NT2/D1 (cell line): ENCODE results near the gene PCOLCE2.

Source experiments
- SUZ12 ChIP-seq: IDR thresholded peaks from 2 replicates; pipeline ENCODE4 v1.6.1; 2011; ENCODE audit not compliant: insufficient read length, insufficient read depth; ENCODE audit errors: extremely low read depth
- YY1 ChIP-seq: IDR thresholded peaks from 2 replicates; pipeline ENCODE4 v1.6.1; 2011; ENCODE audit not compliant: insufficient read length, insufficient read depth
- ZNF274 ChIP-seq: IDR thresholded peaks from 2 replicates; pipeline ENCODE4 v1.6.1; 2011; ENCODE audit warnings: mild to moderate bottlenecking, low read depth, low read length

- TF ChIP-seq ZNF274: no peak
- TF ChIP-seq YY1: no peak
- no peak for TF ChIP-seq SUZ12
These were observed 42.3 kb upstream of the PCOLCE2 start for GRCh38 chr3:142931222-142931621.
